Activated naive CD4-positive, alpha-beta T cell treated with anti-CD3 and anti-CD28 coated beads, Interleukin-2, amount 50 U/mL, for 16 hours (primary cell): ENCODE results near the gene STRADA.

Experiments used
- DNase-seq: peaks from one replicate; pipeline ENCODE4 v3.0.0-alpha.2; 2020

STRADA gene

DNA sequence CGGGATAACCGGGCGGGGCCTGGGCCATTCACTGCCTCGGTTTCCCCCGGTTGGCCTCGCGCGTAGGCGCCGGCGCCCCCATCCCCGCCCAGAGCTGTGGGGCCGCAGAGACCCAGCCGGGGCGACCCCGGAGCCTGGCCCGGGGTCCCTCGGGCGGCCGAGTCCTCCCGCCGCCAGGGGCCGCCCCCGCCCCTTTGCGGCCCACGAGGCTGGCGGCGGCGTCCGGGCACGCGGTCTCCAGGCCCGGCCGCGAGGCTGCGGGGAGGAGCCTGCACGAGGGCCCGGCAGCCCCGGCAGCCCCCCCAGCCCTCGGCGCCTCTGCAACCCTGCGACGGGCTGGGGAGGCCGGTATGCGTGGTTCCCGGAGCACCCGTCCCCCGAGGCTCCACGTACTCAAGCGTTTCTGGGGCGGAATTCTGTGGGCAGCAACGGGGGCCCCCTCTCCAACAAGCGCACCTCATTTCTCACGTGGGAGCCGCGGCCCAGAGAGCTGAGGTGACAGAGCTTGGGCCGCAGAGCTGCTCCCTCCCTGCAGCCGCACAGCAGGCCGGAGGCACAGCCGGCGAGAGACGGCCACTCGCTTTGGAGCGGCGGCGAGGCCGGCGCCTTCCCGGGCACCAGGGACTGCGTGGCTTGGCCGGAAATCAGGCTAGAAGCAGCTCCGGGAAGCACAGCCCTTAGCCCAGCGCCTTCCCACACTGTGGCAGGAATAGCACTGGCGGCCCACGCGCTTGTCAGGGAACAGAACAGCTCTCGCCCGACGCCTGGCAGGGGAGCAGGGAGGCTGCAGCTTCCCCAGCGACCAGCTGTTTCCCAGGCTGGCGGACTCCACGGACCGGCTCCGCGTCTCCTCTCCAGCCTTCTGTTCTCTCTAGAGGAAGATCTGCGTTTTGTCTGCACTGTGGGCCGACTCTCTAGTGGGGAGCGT lies 40.8 kb downstream of the STRADA start:
- DNase-seq, result peak; percentile 64

- DNase-seq, result peak; percentile 86
Observed at GRCh38 chr17:63699638-63700527, 41.7 kb downstream of the STRADA start, which contains the start of gene LIMD2. TSS of gene LIMD2 (minus strand) at chr17:63700125. CDS start at chr17:63699298, 827 bp downstream.

DNA sequence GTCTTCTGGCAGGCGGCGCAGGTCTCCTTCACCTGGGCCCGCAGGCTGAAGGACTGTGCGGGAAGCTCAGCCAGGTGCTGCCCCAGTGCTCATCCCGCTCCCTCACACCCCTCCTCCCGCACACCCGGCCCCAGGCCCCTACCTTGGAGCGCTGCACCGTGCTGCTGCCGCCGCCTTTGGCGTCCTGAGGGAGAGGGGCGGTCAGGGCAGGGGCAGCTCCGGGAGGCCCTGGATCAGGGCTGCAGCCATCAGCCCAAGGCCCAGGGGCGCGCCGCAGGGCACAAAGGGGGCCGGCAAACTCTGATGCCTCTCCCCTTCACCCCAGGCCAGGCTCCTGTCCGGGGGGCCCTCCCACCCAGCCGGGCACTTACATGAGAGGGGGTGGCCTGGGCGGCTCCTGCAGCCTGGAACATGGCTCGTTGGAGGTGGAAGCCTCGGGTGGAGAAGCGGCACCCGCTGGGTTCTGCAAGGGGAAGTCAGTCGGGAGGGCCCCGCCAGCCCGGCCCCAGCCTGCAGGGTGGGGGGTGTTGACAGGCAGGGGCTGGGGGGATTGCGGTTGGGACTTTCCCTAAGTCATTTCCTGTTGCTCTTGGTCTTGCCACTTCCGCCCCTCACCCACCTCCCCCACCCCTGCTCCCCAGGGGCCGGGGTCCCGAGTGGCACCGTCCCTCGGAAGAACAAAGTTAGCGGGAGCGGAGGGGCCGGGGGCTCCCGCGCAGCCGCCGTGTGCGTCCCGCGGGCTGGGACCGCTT lies 42.5 kb downstream of the STRADA start:
- DNase-seq, result peak; percentile 75

GRCh38 chr17:63698381-63698885 lies 43.2 kb downstream of the STRADA start:
- no peak for DNase-seq

GRCh38 chr17:63697341-63698286 lies 44.0 kb downstream of the STRADA start:
- DNase-seq, result peak; percentile 80

GRCh38 chr17:63696381-63696961 lies 45.1 kb downstream of the STRADA start:
- no peak for DNase-seq

DNA sequence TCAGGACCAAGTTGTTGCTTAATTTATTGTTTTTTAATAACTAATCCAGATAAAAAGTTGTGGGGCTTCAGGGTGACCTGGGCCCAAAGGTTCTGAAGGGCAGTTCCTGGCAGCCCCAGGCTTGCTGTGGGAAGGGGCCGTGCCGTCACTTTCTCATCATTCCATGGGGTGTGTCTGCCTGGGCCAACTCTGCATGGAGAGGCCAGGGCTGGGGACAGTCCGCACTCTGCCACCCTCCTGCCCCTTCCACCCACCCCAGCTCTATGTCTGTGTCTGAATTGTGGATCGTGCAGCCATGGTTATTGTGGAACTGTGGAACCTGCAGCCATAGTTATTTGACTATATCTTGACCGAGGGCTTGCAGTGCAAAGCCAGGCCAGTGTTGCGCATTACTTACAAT lies 45.7 kb downstream of the STRADA start:
- no peak for DNase-seq

GRCh38 chr17:63694950-63695773 lies 46.4 kb downstream of the STRADA start:
- no peak for DNase-seq

- no peak for DNase-seq
Observed at GRCh38 chr17:63694229-63694949, 47.2 kb downstream of the STRADA start.

DNA sequence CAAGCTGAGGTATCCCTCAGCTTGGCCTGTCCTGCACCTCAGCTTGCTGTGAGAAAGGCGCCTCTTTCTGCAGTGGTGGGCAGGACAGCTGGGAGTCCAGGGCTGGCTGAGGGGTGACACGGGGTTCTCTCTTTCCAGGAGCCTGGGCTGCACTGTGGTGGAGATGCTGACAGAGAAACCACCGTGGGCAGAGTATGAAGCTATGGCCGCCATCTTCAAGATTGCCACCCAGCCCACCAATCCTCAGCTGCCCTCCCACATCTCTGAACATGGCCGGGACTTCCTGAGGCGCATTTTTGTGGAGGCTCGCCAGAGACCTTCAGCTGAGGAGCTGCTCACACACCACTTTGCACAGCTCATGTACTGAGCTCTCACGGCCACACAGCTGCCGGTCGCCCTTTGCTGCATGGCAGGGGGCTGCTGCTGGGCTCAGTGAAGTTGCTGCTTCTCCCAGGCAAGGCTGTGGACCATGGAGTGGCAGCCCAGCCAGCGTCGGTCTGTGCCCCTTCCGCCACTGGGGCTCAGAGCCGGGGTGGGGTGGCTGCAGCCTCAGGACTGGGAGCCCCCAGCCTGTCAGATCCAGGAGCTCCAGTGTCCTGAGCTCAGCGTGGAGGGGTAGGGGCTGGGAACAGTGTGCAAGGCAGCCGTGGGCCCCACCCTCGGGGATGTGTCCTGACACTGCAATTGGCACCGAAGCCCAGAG lies 48.0 kb downstream of the STRADA start:
- DNase-seq, result no peak

DNA sequence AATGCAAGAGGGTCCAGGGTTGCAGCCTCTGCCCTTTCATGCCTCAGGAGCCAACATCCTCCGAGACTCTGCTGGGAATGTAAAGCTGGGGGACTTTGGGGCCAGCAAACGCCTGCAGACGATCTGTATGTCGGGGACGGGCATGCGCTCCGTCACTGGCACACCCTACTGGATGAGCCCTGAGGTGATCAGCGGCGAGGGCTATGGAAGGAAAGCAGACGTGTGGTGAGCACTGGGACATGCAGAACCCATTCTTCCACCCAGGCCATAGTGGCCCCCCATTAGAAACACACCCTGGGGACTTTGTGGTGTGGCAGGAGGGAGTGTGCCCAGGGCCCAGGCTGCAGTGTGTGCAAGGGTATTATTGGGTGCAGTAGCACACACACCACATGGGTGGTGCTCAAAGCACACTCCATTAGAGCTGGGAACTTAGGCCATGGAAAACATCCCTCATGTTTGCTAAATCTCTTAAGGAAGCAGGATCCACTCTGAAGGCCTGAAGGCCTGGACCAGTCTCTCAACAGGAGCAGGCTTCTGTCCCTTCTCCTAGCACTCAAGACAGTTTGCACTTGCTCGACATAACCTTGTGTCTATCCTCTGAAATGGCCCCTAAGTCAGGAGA lies 49.3 kb downstream of the STRADA start:
- no peak for DNase-seq

- DNase-seq, result no peak
Observed at GRCh38 chr17:63689479-63689878, 52.1 kb downstream of the STRADA start.

GRCh38 chr17:63688396-63689020 lies 53.1 kb downstream of the STRADA start:
- DNase-seq, result no peak

- no peak for DNase-seq
Observed at GRCh38 chr17:63686138-63686685, 55.4 kb downstream of the STRADA start.

DNA sequence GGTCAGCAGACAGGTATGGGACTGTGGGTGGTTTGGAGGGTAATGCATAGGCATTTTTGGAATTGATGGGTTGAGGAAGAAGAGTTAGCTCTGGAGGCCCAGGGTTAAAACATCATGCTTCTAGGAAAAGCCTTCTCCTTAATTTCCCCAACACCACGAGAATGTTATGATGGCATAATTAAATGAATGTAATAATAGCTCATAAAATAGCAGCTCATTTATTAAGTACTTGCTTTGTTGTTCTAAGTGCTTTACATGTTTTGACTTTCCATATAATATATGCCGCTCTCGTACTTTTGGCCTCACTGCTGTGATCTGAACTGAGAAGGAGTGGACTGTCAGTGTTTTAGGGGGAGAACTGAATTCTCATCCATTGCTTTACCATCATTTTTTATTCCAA lies 56.0 kb downstream of the STRADA start:
- DNase-seq, result no peak

DNA sequence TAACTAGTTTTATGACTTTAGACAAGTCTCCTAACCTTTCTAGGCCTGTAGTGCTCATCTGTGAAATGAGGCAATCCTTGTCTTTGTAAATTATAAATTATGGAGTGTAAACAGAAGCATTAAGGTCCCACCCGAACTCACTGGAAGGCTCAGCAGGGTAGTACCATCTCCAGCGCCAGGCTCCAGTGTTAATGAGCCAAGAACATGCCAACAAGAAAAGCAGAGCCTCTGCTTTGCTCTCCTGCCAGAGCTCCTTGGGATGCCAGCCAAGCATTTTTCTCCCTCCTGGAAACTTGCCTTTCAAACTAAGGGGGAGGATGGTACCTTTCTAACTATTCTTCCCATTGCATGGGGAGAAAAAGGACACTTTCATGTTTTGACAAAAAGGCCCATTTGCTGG lies 56.6 kb downstream of the STRADA start:
- no peak for DNase-seq

- DNase-seq, result no peak
Observed at GRCh38 chr17:63682981-63683380, 58.6 kb downstream of the STRADA start.
